A673 (cell line): ENCODE measurements around the gene TTC28.

Experiments
- EZH2 ChIP-seq: fragments of 200-600 bp; sonication (generic); IDR thresholded peaks from 2 replicates; pipeline ENCODE4 v1.6.1; 2017; ENCODE audit warnings: borderline replicate concordance, low read depth, mild to moderate bottlenecking, mixed read lengths, antibody characterized with exemption, low read length; ENCODE audit not compliant: poor library complexity, severe bottlenecking
- TF ChIP-seq, protein P1 (sequence below): fragments of 300-800, 200-600 bp; sonication (generic); conservative IDR thresholded peaks from 2 replicates; pipeline ENCODE4 v1.5.1; 2017; ENCODE audit warnings: low read depth, mild to moderate bottlenecking, antibody characterized with exemption, low read length, moderate library complexity, mixed read lengths

DNA sequence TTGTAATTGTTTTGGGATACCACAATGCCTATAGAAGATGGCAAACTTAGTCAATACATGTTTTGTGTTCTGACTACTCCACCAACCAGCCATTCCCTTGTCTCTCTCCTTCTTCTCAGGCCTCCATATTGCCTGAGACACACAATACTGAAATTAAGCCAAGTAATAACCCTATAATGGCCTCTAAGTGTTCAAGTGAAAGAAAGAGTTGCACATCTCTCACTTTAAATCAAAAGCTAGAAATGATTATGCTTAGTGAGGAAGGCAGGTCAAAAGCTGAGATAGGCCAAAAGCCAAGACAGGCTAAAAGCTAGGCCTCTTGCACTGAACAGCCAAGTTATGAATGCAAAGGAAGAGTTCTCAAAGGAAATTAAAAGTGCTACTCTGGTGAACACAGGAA, 318.7 kb downstream of the TTC28 start:
- TF ChIP-seq, protein P1, sequence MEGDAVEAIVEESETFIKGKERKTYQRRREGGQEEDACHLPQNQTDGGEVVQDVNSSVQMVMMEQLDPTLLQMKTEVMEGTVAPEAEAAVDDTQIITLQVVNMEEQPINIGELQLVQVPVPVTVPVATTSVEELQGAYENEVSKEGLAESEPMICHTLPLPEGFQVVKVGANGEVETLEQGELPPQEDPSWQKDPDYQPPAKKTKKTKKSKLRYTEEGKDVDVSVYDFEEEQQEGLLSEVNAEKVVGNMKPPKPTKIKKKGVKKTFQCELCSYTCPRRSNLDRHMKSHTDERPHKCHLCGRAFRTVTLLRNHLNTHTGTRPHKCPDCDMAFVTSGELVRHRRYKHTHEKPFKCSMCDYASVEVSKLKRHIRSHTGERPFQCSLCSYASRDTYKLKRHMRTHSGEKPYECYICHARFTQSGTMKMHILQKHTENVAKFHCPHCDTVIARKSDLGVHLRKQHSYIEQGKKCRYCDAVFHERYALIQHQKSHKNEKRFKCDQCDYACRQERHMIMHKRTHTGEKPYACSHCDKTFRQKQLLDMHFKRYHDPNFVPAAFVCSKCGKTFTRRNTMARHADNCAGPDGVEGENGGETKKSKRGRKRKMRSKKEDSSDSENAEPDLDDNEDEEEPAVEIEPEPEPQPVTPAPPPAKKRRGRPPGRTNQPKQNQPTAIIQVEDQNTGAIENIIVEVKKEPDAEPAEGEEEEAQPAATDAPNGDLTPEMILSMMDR = no peak
- no peak for TF ChIP-seq EZH2
